ENCODE results near the gene DDX1.
"Not testable (repeated sequence)": the region's sequence is repeated elsewhere in the genome, so short reads cannot be mapped to it uniquely, and the experiment has no call there.

The DDX1 gene

DNA sequence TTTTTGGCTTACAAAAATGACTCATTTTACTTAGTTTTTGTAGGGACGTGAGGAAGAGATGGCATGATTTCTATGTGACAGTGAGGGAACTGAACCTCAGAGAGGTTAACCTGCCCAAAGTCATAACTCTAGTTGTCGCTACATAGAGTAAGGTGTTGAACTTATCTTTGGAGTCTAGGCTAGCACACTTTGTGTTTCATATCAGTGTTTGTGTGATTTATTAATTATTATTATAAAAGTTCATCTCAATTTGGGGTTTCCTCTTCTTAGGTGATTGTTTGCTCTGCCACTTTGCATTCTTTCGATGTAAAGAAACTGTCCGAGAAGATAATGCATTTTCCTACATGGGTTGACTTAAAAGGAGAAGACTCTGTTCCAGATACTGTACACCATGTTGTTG, 28.3 kb downstream of the DDX1 start:
- TF ChIP-seq, protein P1, sequence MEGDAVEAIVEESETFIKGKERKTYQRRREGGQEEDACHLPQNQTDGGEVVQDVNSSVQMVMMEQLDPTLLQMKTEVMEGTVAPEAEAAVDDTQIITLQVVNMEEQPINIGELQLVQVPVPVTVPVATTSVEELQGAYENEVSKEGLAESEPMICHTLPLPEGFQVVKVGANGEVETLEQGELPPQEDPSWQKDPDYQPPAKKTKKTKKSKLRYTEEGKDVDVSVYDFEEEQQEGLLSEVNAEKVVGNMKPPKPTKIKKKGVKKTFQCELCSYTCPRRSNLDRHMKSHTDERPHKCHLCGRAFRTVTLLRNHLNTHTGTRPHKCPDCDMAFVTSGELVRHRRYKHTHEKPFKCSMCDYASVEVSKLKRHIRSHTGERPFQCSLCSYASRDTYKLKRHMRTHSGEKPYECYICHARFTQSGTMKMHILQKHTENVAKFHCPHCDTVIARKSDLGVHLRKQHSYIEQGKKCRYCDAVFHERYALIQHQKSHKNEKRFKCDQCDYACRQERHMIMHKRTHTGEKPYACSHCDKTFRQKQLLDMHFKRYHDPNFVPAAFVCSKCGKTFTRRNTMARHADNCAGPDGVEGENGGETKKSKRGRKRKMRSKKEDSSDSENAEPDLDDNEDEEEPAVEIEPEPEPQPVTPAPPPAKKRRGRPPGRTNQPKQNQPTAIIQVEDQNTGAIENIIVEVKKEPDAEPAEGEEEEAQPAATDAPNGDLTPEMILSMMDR (conservative IDR thresholded peaks at IDR 0.05) = no peak
- no peak overlapping the region for H3K27ac ChIP-seq

DNA sequence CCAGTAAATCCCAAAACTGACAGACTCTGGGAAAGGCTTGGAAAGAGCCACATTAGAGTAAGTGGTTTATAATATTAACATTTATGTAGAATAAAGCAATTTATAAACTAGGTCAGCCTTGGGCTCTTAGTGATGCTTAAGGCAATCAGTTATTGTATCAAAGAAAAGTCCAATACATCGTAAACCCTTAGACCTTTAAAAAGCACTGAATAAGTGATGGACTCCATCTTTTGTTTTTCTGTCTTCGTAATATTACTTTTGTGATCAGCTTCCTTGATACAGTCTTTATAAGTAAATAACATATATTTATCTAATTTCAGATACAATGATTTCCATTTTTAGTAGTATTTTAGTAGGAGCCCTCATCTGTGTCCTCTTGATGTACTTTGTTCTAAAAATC, 28.7 kb downstream of the DDX1 start:
- TF ChIP-seq, protein P1 (conservative IDR thresholded peaks at IDR 0.05) = no peak

DNA sequence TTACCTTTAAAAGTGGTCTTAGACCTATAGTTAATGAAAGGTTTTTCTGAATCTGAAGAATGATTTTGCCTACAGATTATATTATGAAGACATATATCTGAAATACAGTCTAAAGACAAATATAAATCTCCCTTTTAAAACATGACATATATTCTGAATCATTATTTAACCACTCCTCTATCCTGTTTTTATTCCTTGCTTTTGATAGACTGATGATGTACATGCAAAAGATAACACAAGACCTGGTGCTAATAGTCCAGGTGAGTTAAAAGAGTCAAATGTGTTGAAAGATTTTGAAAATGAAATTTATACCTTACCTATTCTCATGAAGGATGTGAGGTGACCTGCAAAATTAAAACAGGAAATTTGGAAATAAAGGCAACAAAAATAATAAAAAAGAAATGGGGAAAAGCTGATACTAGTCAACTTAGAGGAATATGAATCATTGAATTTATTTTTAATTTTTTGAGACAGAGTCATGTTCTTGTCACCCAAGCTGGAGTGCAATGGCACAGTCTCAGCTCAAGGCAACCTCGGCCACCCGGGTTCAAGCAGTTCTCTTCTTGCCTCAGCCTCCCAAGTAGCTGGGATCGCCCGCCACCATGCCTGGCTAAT, 29.3 kb downstream of the DDX1 start:
- H3K27ac ChIP-seq = no peak overlapping the region
- TF ChIP-seq, protein P1 (conservative IDR thresholded peaks at IDR 0.05) = no peak

More for the DNA sequence above, 28.7 kb downstream of the DDX1 start:
- no peak overlapping the region for H3K27ac ChIP-seq

DNA sequence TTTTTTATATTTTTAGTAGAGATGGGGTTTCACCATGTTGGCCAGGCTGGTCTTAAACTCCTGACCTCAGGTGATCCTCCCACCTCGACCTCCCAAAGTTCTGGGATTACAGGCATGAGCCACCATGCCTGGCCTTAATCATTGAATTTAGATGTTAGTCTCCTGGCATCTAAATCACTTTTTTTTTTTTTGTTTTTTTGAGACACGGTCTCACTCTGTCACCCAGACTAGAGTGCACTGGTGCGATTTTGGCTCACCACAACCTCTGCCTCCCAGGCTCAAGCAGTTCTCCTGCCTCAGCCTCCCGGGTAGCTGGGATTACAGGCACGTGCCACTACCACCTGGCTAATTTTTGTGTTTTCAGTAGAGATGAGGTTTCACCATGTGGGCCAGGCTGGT, 29.8 kb downstream of the DDX1 start:
- H3K27ac ChIP-seq = not testable (repeated sequence)

DNA sequence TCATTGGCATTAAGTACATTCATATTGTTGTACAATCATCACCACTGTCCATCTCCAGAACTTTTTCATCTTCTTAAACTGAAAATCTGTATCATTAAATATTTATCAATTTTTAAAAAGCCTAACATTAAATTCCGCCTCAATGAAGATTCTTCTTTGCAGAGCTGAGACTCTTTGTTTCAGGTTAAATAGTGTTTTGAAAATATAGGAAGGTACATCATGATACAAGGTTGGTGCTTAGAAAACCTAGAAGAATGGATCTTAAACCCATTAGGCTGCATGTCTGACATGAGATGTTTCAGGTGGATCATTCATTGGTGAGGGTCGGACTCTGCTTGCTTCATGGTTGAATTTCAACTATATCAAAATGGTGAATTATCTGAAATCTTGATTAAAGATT, 30.5 kb downstream of the DDX1 start:
- TF ChIP-seq, protein P1 (conservative IDR thresholded peaks at IDR 0.05) = no peak
- no peak overlapping the region for H3K27ac ChIP-seq

DNA sequence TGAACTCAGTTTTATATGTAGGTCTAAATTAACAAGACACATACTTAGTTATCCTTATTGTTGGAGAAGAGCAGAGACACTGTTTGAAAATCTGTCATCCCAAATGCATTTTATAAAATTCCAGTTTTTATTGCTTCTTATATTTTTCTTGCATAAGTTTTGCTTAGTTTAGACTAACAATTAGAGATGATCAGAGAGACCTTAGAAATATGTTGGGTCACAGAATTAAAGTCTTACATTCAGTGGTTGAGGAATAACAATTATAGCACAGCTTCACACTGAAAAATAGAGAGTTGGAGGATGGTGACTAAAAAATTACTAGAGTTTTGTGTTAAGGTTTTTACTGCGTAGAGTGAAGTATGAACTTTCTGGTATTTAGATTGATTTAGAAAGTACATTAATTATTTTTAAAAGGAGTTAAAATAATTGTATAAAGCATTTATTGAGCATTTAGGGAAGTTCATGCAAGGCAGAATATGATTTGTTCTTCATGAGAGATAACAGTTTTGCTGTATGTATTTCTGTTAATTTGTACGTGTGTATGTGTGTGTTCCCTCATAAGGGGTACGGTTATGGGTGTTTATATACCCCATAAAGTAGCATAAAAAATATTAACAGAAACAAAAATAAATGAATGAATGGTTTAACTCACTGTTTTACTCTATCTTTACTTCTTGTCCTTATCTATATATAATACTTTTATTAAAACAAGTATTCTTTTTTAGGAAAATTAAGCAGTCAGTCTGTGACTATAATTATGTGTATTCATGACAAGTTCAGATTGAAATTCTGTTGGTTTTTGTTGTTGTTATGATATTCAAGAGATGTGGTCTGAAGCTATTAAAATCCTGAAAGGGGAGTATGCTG, 31.2 kb downstream of the DDX1 start:
- TF ChIP-seq, protein P1 (conservative IDR thresholded peaks at IDR 0.05) = no peak
- no peak overlapping the region for H3K27ac ChIP-seq

DNA sequence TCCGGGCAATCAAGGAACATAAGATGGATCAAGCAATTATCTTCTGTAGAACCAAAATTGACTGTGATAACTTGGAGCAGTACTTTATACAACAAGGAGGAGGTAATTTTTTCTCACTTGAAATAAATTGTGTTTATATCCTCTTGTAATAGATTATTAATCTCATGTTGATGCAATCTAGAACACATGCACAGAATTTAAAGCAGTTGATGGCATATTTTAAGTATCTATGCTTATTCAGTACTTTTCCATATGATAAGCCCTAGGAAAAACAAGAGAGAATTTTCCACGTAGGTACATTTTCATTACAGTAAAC, 31.8 kb downstream of the DDX1 start:
- no peak overlapping the region for H3K27ac ChIP-seq
- TF ChIP-seq, protein P1 (conservative IDR thresholded peaks at IDR 0.05) = no peak

Measured in VCaP (cell line).